Natural killer cell (primary cell): ENCODE data around the gene QRFP. TPM values are rescaled to one million over a fixed set of nuclear protein-coding genes. Genes with fewer than 3 reads are reported as not detected.

Source experiments
- ATAC-seq, 3 donors: fragments of 150-1000 bp in 2 of 3; fragments of 200-7000 bp in 1 of 3; cut with Tn5 transposase; 1 replicate in 1 of 3; 2 replicates in 2 of 3; pipeline ENCODE4 v1.10.0; 2021; ENCODE audit warnings: mild to moderate bottlenecking in 2 of 3, moderate library complexity in 2 of 3
- DNase-seq, 2 donors: peaks; one replicate each; pipeline versions ENCODE4 v3.0.0 to v3.0.0-alpha.2; 2013 to 2021; ENCODE audit warnings: mixed read lengths in 1 of 2
- H3K27ac ChIP-seq: one replicate; pipeline ENCODE4 v1.5.1; 2013; ENCODE audit warnings: mild to moderate bottlenecking, low read length
- H3K27me3 ChIP-seq: one replicate; pipeline ENCODE4 v1.6.1; 2013; ENCODE audit warnings: low read length; ENCODE audit not compliant: control insufficient read depth, insufficient read depth
- H3K36me3 ChIP-seq: one replicate; pipeline ENCODE4 v1.6.1; 2013; ENCODE audit warnings: low read length; ENCODE audit not compliant: control insufficient read depth, insufficient read depth
- H3K4me1 ChIP-seq: one replicate; pipeline ENCODE4 v1.6.1; 2013; ENCODE audit warnings: low read length; ENCODE audit not compliant: control insufficient read depth, insufficient read depth
- H3K4me3 ChIP-seq: one replicate; pipeline ENCODE4 v1.5.1; 2013; ENCODE audit warnings: low read length
- H3K9me3 ChIP-seq: one replicate; pipeline ENCODE4 v1.6.1; 2013; ENCODE audit warnings: low read length; ENCODE audit not compliant: control insufficient read depth, insufficient read depth
- H3K27ac Mint-ChIP-seq, 2 donors: one replicate each; pipeline ENCODE4 v1.8.0; 2022; ENCODE audit warnings: mild to moderate bottlenecking in 2 of 2, mixed read lengths in 2 of 2, moderate library complexity in 1 of 2
- H3K27me3 Mint-ChIP-seq, 2 donors: one replicate each; pipeline ENCODE4 v1.8.0; 2022; ENCODE audit warnings: low read depth in 2 of 2, mixed read lengths in 2 of 2
- H3K36me3 Mint-ChIP-seq: one replicate; pipeline ENCODE4 v1.8.0; 2022; ENCODE audit warnings: mixed read lengths
- H3K4me1 Mint-ChIP-seq, 2 donors: one replicate each; pipeline ENCODE4 v1.8.0; 2022; ENCODE audit warnings: mixed read lengths in 2 of 2
- H3K4me3 Mint-ChIP-seq: one replicate; pipeline ENCODE4 v1.8.0; 2022; ENCODE audit warnings: mild to moderate bottlenecking, moderate library complexity, mixed read lengths
- H3K9me3 Mint-ChIP-seq, 2 donors: one replicate each; pipeline ENCODE4 v1.8.0; 2022; ENCODE audit warnings: mixed read lengths in 2 of 2
- CTCF ChIP-seq: fragments of 200-600 bp; IDR thresholded peaks from one replicate; pipeline ENCODE4 v1.8.0; 2022; ENCODE audit warnings: antibody characterized with exemption
- WGBS: methylation state at CpG from one replicate; pipeline ENCODE4 v1.1.7; 2013; ENCODE audit warnings: missing lambda C conversion rate; ENCODE audit not compliant: insufficient coverage; 5-methylcytosine and 5-hydroxymethylcytosine counted together
- intact Hi-C: fragments of 100-400 bp; cut with micrococcal nuclease; formaldehyde crosslinking; loops from one replicate; pipeline ENCODE4 v1.14.2; 2022
- total RNA-seq, 4 donors: library from RNA; stranded (reverse); fragments of 120-200 nt in 1 of 4; gene quantifications; one replicate each; pipeline versions ENCODE4 v1.2.3 to v1.2.4, GENCODE V29; 2013 to 2022

The QRFP gene
- total RNA-seq, 3 donors from 2014 or later (not counting 1 experiment from before 2014, with no cell fraction given) = not detected

GRCh38 chr9:130927338-130927737 lies 30.7 kb upstream of the QRFP start:
- Mint-ChIP-seq H3K4me3 (no peak overlapping the region), H3K4me1 (peaks cover 0 to under 1% of the 10 kb centered on the region in 2 donors), H3K9me3 (no peaks in the 10 kb centered on the region), H3K27ac (no peak overlapping the region), H3K27me3 (peaks cover 8 to 18% of the 10 kb centered on the region in 2 donors), H3K36me3 (no peaks in the 10 kb centered on the region)
- H3K27me3 ChIP-seq = no peaks in the 10 kb centered on the region
- DNase-seq = no peak
- TF ChIP-seq CTCF = no peak
- no peak overlapping the region for H3K27ac ChIP-seq
- 82% methylated on average over 10 of the region's 10 CpGs for whole genome bisulfite sequencing
- H3K36me3 ChIP-seq = no peaks in the 10 kb centered on the region
- no peak for ATAC-seq
- H3K9me3 ChIP-seq = no peaks in the 10 kb centered on the region
- intact Hi-C loops = no loop called here
- H3K4me3 ChIP-seq = no peak overlapping the region
- H3K4me1 ChIP-seq = no peaks in the 10 kb centered on the region

GRCh38 chr9:130925050-130925678 lies 28.6 kb upstream of the QRFP start:
- H3K27me3 ChIP-seq = no peaks in the 10 kb centered on the region
- ATAC-seq (no peak), DNase-seq (no peak)
- H3K4me1 Mint-ChIP-seq = no peaks in the 10 kb centered on the region
- no peaks in the 10 kb centered on the region for H3K36me3 ChIP-seq
- no peaks in the 10 kb centered on the region for H3K9me3 ChIP-seq
- no peaks in the 10 kb centered on the region for H3K4me1 ChIP-seq
- no peak for TF ChIP-seq CTCF
- peaks cover 0 to 7% of the 10 kb centered on the region in 2 donors for H3K27me3 Mint-ChIP-seq
- WGBS = 79% methylated on average over 19 of the region's 19 CpGs
- intact Hi-C loops = no loop called here
- no peak overlapping the region for H3K27ac ChIP-seq
- no peaks in the 10 kb centered on the region for H3K36me3 Mint-ChIP-seq
- no peak overlapping the region for H3K4me3 Mint-ChIP-seq
- no peak overlapping the region for H3K4me3 ChIP-seq
- H3K9me3 Mint-ChIP-seq = no peaks in the 10 kb centered on the region
- H3K27ac Mint-ChIP-seq = no peak overlapping the region

- H3K27ac ChIP-seq = no peak overlapping the region
- H3K4me1 ChIP-seq = no peaks in the 10 kb centered on the region
- Mint-ChIP-seq H3K27me3 (peaks cover 0 to 4% of the 10 kb centered on the region in 2 donors), H3K9me3 (no peaks in the 10 kb centered on the region), H3K4me3 (no peak overlapping the region), H3K36me3 (no peaks in the 10 kb centered on the region), H3K4me1 (no peaks in the 10 kb centered on the region), H3K27ac (no peak overlapping the region)
- no peak for TF ChIP-seq CTCF
- H3K36me3 ChIP-seq = no peaks in the 10 kb centered on the region
- WGBS = 79% methylated on average over 10 of the region's 10 CpGs
- ATAC-seq = no peak
- H3K4me3 ChIP-seq = no peak overlapping the region
- no peaks in the 10 kb centered on the region for H3K27me3 ChIP-seq
- H3K9me3 ChIP-seq = no peaks in the 10 kb centered on the region
- intact Hi-C loops = no loop called here
- DNase-seq = no peak
Observed at GRCh38 chr9:130924448-130924788, 27.8 kb upstream of the QRFP start.
